Liver (tissue), 3 donors: ENCODE results near the gene DNAH17.

Experiments used
- GABPA ChIP-seq, 2 donors: IDR thresholded peaks in 1 of 2; conservative IDR thresholded peaks in 1 of 2; 2 replicates each; pipeline ENCODE4 v1.6.1; 2016; ENCODE audit warnings: antibody characterized with exemption in 2 of 2, mild to moderate bottlenecking in 1 of 2, moderate library complexity in 1 of 2
- TF ChIP-seq, protein P1 (sequence below): fragments of 150-350 bp; IDR thresholded peaks from 2 replicates; pipeline ENCODE4 v1.5.1; 2017; ENCODE audit warnings: improper control_type of control experiment, low read depth, low read length; ENCODE audit not compliant: missing input control
- donor health status: healthy.
- donor health status: healthy.

DNA sequence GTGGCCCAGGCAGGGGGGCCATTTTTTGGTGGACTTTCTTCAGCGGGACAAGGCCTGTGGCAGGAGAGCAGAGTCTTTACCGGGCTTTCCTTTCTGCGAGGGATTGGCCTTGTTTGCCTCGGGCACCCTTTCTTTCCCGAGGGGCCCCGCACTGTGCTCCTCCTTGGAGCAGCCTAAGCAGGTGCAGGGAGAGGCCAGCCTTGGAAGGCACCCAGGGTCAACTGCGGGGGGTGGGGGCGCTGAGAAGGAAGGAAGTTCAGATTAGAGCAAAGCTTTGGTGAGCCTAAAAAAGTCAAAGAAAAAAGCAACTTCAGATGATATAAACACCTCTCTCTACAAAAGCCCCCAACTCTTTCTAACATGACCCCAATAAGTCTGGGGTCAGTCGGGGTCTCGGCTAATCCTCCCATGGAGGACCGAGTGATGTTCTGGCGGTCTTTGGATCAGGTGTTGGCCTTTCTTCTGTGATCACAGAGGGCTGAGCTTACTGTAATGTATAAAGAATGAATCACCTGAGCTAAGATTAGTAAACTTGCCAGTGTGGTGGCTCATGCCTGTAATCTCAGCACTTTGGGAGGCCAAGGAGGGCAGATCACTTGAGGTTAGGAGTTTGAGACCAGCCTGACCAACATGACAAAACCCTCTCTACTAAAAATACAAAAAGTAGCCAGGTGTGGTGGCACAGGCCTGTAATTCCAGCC lies 135.8 kb downstream of the DNAH17 start:
- TF ChIP-seq GABPA (IDR thresholded peaks at IDR 0.05 in 1 of 2, conservative IDR thresholded peaks at IDR 0.05 in 1 of 2) = no peak
- TF ChIP-seq, protein P1, sequence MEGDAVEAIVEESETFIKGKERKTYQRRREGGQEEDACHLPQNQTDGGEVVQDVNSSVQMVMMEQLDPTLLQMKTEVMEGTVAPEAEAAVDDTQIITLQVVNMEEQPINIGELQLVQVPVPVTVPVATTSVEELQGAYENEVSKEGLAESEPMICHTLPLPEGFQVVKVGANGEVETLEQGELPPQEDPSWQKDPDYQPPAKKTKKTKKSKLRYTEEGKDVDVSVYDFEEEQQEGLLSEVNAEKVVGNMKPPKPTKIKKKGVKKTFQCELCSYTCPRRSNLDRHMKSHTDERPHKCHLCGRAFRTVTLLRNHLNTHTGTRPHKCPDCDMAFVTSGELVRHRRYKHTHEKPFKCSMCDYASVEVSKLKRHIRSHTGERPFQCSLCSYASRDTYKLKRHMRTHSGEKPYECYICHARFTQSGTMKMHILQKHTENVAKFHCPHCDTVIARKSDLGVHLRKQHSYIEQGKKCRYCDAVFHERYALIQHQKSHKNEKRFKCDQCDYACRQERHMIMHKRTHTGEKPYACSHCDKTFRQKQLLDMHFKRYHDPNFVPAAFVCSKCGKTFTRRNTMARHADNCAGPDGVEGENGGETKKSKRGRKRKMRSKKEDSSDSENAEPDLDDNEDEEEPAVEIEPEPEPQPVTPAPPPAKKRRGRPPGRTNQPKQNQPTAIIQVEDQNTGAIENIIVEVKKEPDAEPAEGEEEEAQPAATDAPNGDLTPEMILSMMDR = no peak
